ENCODE results near the gene PITRM1.

The PITRM1 gene

GRCh38 chr10:3201796-3202195 is 29.2 kb upstream of the PITRM1 start:
- Histone ChIP-seq H3K27me3 (replicated peaks) (no peaks in the 10 kb centered on the region), H3K27ac (no peak overlapping the region), H3K36me3 (replicated peaks) (no peaks in the 10 kb centered on the region), H3K4me3 (ENCODE audit: low read depth, low read length) (no peak overlapping the region)
- no peak for DNase-seq
- in situ Hi-C loops (cut with HindIII; ENCODE audit: low pct_ligation_motif_present, low sequenced_read_pairs): loop anchor here (25.0 kb wide), 1 partner anchor 1586 kb away; no protein-coding TSS in a partner anchor
- no peak for TF ChIP-seq CTCF (IDR thresholded peaks at IDR 0.05; ENCODE audit: low read depth, low read length, missing control alignments)

DNA sequence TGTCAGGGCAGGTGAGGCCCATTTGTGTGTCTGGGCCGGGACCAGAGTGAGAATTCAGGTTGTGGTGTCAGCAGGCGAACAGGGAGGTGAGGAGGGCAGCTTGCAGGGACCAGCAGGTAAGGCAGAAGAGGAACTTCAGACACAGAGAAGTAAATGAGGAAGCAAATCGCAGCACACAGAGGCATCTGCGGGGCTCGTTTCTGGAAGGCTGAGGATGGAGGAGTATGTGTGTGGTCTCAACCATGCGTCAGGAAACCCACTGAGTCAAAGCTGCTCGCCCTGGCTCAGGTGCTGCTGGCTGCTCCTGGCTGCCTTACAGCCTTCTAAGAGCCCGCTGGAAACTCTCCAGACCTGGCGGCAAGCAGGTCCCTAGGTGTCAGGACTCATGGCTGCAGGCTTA is 26.9 kb upstream of the PITRM1 start:
- in situ Hi-C loops (cut with HindIII; ENCODE audit: low pct_ligation_motif_present, low sequenced_read_pairs): no loop called here
- Histone ChIP-seq H3K4me3 (ENCODE audit: low read depth, low read length) (no peak overlapping the region), H3K36me3 (replicated peaks) (no peaks in the 10 kb centered on the region), H3K27me3 (replicated peaks) (no peaks in the 10 kb centered on the region), H3K27ac (no peak overlapping the region)
- no peak for DNase-seq
- no peak for TF ChIP-seq CTCF (IDR thresholded peaks at IDR 0.05; ENCODE audit: low read depth, low read length, missing control alignments)

DNA sequence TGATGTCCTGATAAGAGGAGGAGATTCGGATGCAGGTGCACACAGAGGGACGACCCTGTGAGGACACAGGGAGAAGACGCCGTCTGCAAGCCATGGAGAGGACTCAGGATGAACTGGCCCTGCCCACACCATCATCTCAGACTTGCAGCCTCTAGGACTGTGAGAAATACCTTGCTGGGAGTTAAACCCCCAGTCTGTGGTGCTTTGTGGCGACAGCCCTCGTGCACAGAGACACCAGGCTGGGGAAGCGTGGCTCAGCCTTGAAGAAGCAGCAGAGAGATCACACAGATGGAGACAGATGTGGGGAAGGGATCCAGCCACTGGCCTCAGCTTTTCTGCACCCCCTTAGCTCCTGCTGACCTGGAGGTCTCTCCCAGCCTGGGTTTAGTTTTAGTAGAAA is 26.3 kb upstream of the PITRM1 start:
- in situ Hi-C loops (cut with HindIII; ENCODE audit: low pct_ligation_motif_present, low sequenced_read_pairs): no loop called here
- no peak overlapping the region for H3K4me3 ChIP-seq (ENCODE audit: low read depth, low read length)
- no peaks in the 10 kb centered on the region for H3K27me3 ChIP-seq (replicated peaks)
- no peak overlapping the region for H3K27ac ChIP-seq
- H3K36me3 ChIP-seq (replicated peaks): no peaks in the 10 kb centered on the region
- TF ChIP-seq CTCF (IDR thresholded peaks at IDR 0.05; ENCODE audit: low read depth, low read length, missing control alignments): no peak
- no peak for DNase-seq

DNA sequence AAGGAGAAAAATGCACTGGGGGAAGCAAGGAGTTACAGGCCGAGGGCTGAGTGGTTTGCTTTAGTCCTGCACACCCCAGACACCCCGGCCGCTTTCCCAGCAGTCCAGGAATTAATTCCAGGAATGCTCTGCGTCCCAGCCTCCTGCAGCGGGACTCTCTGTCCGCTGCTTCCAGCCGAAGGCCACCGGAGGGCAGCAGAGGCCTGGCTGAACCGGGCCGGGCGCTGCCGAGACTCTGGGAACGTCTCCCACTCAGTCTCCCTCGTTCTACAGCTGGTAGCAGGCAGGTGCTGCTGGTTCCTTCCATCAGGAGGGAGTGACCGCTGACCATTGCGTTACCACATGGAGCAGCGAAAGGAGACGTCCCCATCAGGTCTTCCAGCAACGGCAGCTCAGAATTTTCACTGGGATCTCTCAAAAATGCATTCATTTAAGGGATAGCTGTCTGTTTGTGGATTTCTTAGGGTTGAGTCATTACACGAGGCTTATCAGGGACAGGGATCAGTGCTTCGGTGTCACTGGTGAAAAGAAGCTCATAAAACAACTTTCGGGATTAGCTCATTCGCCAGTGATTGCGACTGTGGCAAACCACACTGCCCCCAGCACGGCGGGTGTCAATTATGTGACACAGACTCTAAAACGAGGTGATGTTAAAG is 24.9 kb upstream of the PITRM1 start:
- peak overlapping the region; percentile 77 for H3K27ac ChIP-seq
- no peaks in the 10 kb centered on the region for H3K36me3 ChIP-seq (replicated peaks)
- in situ Hi-C loops (cut with HindIII; ENCODE audit: low pct_ligation_motif_present, low sequenced_read_pairs): no loop called here
- H3K4me3 ChIP-seq (ENCODE audit: low read depth, low read length): peak overlapping the region; percentile 43
- H3K27me3 ChIP-seq (replicated peaks): no peaks in the 10 kb centered on the region
- TF ChIP-seq CTCF (IDR thresholded peaks at IDR 0.05; ENCODE audit: low read depth, low read length, missing control alignments): peak; percentile 96
- peak; percentile 87 for DNase-seq

DNA sequence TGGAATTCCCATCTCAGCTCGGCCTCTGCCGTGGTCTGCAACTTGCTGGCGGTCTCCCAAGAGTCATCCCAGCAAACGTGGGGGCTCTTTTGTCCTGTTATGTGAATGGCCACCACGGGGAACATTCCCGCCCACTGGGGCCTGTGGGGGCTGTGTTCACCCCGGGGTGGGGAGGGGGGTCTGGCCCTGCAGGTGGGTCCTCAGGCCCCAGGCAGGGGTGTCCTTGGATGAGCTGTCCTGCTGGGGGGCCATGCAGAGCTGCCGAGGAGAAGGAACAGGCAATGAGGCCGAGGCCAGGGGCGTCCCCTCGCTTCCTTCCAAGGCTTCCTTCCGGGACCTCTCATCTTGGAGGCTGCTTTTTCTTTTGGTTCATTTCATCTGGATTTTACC is 24.4 kb upstream of the PITRM1 start:
- Histone ChIP-seq H3K27ac (peak overlapping the region; percentile 77), H3K36me3 (replicated peaks) (no peaks in the 10 kb centered on the region), H3K4me3 (ENCODE audit: low read depth, low read length) (peak overlapping the region; percentile 3), H3K27me3 (replicated peaks) (no peaks in the 10 kb centered on the region)
- no peak for DNase-seq
- in situ Hi-C loops (cut with HindIII; ENCODE audit: low pct_ligation_motif_present, low sequenced_read_pairs): no loop called here
- no peak for TF ChIP-seq CTCF (IDR thresholded peaks at IDR 0.05; ENCODE audit: low read depth, low read length, missing control alignments)

DNA sequence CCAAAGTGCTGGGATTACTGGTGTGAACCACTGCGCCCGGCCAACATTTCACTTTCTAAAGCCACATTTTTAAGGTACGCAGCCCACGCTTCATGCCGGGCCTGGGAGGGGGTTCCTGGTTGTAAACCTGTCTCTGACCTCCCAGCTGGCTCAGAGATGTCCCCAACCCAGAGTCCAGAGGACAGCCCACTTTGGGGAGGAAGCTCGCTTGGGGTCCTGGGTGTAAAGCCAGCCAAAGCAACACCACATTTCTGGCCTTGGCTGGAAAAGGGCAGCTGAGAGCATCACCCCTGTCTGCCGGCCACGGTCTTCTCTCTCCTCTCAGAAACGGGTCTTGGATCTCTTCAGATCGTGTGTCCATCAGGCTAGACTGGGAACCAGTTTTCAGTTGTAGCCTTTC is 23.9 kb upstream of the PITRM1 start:
- H3K36me3 ChIP-seq (replicated peaks): no peaks in the 10 kb centered on the region
- no peaks in the 10 kb centered on the region for H3K27me3 ChIP-seq (replicated peaks)
- TF ChIP-seq CTCF (IDR thresholded peaks at IDR 0.05; ENCODE audit: low read depth, low read length, missing control alignments): no peak
- DNase-seq: no peak
- in situ Hi-C loops (cut with HindIII; ENCODE audit: low pct_ligation_motif_present, low sequenced_read_pairs): no loop called here
- peak overlapping the region; percentile 77 for H3K27ac ChIP-seq
- H3K4me3 ChIP-seq (ENCODE audit: low read depth, low read length): no peak overlapping the region
